ENCODE data around the gene DPEP3. TPM values are rescaled to one million over a fixed set of nuclear protein-coding genes. Genes with fewer than 3 reads are reported as not detected.

DPEP3 gene
- total RNA-seq, 1 donor from 2014 or later, result not detected

DNA sequence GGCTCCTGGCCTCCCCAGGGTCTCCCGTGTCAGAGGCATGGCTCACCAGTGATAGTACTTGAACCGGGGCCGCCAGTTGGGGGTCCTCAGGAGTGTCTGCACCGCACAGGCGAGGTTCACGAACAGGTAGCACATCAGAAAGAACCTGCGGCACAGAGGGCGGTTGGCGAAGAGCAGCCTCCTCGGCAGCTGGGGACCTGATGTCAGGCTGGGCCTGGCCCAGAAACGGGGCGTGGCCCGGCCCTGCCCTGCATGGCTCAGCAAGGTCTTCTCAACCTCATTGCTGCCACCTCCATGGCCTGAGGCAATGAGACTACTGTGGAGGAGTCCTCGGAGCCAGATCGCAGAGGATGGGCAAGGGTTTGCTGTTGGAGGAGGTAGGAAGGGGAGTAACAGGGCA is 32.3 kb downstream of the DPEP3 start:
- TF ChIP-seq, protein P1, sequence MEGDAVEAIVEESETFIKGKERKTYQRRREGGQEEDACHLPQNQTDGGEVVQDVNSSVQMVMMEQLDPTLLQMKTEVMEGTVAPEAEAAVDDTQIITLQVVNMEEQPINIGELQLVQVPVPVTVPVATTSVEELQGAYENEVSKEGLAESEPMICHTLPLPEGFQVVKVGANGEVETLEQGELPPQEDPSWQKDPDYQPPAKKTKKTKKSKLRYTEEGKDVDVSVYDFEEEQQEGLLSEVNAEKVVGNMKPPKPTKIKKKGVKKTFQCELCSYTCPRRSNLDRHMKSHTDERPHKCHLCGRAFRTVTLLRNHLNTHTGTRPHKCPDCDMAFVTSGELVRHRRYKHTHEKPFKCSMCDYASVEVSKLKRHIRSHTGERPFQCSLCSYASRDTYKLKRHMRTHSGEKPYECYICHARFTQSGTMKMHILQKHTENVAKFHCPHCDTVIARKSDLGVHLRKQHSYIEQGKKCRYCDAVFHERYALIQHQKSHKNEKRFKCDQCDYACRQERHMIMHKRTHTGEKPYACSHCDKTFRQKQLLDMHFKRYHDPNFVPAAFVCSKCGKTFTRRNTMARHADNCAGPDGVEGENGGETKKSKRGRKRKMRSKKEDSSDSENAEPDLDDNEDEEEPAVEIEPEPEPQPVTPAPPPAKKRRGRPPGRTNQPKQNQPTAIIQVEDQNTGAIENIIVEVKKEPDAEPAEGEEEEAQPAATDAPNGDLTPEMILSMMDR (IDR thresholded peaks at IDR 0.05), result no peak
- Histone ChIP-seq H3K9me3 (no peaks in the 10 kb centered on the region), H3K4me3 (no peak overlapping the region), H3K4me1 (peaks cover 5 to 13% of the 10 kb centered on the region in 2 donors), H3K27ac (peak overlapping the region in 1 of 2 donors; percentile 9), H3K36me3 (peaks cover 81 to 89% of the 10 kb centered on the region in 2 donors), H3K27me3 (no peaks in the 10 kb centered on the region)
- intact Hi-C loops (cut with DNase I), result loop anchor here (10.0 kb wide), 1 partner anchor 1023 kb away; the partner anchor contains the start of gene RRAD
- DNase-seq (ENCODE audit: low spot score in 2 of 2), result no peak

DNA sequence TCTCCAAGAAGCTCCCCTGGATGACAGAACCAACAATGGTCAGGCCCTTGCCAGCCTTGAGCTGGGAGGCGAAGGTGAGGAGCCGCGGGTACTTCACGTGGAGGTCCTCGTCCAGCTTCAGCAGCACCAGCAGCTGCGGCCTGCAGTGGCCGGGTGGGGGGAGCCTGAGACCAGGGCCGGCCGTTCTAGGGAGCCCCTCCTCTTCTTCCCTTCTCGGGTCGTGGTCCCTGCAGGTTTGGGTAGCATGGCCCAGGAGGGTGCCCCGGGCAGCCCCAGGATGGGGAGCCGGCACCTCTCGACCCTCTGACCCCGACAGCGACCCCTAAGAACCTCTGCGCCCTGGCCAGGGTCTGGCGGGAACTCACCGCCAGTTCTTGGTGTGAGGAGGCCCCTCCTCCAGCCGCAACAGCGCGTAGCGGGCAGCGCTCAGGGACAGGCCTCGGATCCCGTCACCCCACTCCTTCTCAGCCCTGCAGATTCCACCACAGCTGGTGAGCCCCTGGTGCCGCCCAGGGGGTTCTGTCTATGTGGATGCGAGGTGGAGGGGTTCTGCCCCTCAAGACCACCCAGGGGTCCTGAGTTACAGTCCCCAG is 33.2 kb downstream of the DPEP3 start:
- TF ChIP-seq, protein P1 (IDR thresholded peaks at IDR 0.05), result no peak
- intact Hi-C loops (cut with DNase I), result loop anchor here (10.0 kb wide), 1 partner anchor 1022 kb away; the partner anchor contains the start of gene RRAD

GRCh38 chr16:67946128-67946569 is 34.1 kb downstream of the DPEP3 start:
- DNase-seq (ENCODE audit: low spot score in 2 of 2), result no peak
- Histone ChIP-seq H3K27ac (no peak overlapping the region), H3K9me3 (no peaks in the 10 kb centered on the region), H3K4me3 (no peak overlapping the region), H3K36me3 (peaks cover 79 to 86% of the 10 kb centered on the region in 2 donors), H3K4me1 (peaks cover 5 to 13% of the 10 kb centered on the region in 2 donors), H3K27me3 (no peaks in the 10 kb centered on the region)
- TF ChIP-seq, protein P1 (IDR thresholded peaks at IDR 0.05), result no peak
- intact Hi-C loops (cut with DNase I), result loop anchor here (10.0 kb wide), 1 partner anchor 1021 kb away; the partner anchor contains the start of gene RRAD

More for the DNA sequence above, 33.2 kb downstream of the DPEP3 start:
- no peaks in the 10 kb centered on the region for H3K27me3 ChIP-seq
- H3K27ac ChIP-seq, result no peak overlapping the region
- peaks cover 81 to 89% of the 10 kb centered on the region in 2 donors for H3K36me3 ChIP-seq
- H3K4me3 ChIP-seq, result no peak overlapping the region
- peaks cover 5 to 13% of the 10 kb centered on the region in 2 donors for H3K4me1 ChIP-seq
- no peak for DNase-seq (ENCODE audit: low spot score in 2 of 2)
- H3K9me3 ChIP-seq, result no peaks in the 10 kb centered on the region

- TF ChIP-seq, protein P1 (IDR thresholded peaks at IDR 0.05), result no peak
- DNase-seq (ENCODE audit: low spot score in 2 of 2), result no peak
- intact Hi-C loops (cut with DNase I), result loop anchor here (10.0 kb wide), 1 partner anchor 1021 kb away; the partner anchor contains the start of gene RRAD
- Histone ChIP-seq H3K4me1 (peaks cover 5 to 13% of the 10 kb centered on the region in 2 donors), H3K27me3 (no peaks in the 10 kb centered on the region), H3K36me3 (peaks cover 72 to 82% of the 10 kb centered on the region in 2 donors), H3K27ac (peak overlapping the region in 1 of 2 donors; percentile 86), H3K4me3 (no peak overlapping the region), H3K9me3 (no peaks in the 10 kb centered on the region)
Measured at GRCh38 chr16:67945392-67945933, 34.8 kb downstream of the DPEP3 start.

DNA sequence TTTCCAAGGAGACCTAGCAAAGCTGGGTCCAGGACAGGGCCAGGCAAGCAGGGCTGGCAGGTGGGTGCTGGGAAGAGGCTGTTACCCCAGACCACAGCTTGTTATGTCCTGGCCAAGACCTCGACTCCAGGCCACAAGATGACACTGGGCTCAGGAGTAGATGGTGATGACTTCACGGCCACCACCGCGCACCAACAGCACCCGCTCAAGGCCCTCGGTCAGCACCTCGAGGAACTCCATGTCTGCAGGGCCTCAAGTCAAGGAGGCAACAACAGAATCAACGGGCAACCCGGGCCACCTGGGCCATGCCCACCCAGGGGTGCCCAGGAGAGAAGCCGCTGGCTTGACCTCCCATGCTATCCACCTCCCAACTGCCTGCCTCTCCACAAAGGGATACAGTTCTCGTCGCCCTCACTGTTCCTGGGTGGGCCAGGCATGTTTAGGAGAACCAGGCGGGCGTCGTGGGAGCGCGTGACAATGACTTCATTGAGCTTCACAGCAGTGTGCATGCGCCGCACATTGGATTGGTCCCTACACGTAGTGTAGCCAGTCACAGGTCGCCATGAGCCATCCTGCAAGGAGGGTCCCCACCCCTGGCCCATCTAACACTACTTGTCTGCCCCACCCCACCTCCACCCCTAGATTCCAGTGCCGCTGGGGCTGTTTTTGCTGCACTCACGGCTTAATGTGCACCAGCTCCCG is 35.5 kb downstream of the DPEP3 start:
- intact Hi-C loops (cut with DNase I), result loop anchor here (5.0 to 10.0 kb wide), 2 partner anchors 128 to 1020 kb away; partner anchors contain the start of gene RRAD
- H3K36me3 ChIP-seq, result peaks cover 66 to 82% of the 10 kb centered on the region in 2 donors
- H3K4me3 ChIP-seq, result no peak overlapping the region
- no peaks in the 10 kb centered on the region for H3K27me3 ChIP-seq
- DNase-seq (ENCODE audit: low spot score in 2 of 2), result no peak
- TF ChIP-seq, protein P1 (IDR thresholded peaks at IDR 0.05), result no peak
- H3K27ac ChIP-seq, result peak overlapping the region; percentile 81 to 86
- H3K4me1 ChIP-seq, result peaks cover 5 to 13% of the 10 kb centered on the region in 2 donors
- no peaks in the 10 kb centered on the region for H3K9me3 ChIP-seq
